GM18498 (cell line): Measurements from ENCODE around the gene DCTN1.
"Not testable (repeated sequence)": the region's sequence is repeated elsewhere in the genome, so short reads cannot be mapped to it uniquely, and the experiment has no call there.

Experiments used
- ATAC-seq: cut with Tn5 transposase; IDR thresholded peaks from one replicate; pipeline ENCODE4 v1.9.1; 2021; ENCODE audit warnings: mild to moderate bottlenecking, moderate library complexity; ENCODE audit not compliant: unreplicated experiment

Gene DCTN1

GRCh38 chr2:74372674-74373073 lies 7.4 kb downstream of the DCTN1 start:
- ATAC-seq, result no peak

- no peak for ATAC-seq
Measured at GRCh38 chr2:74371421-74371820, 8.7 kb downstream of the DCTN1 start.

- ATAC-seq, result no peak
Measured at GRCh38 chr2:74369976-74370375, 10.1 kb downstream of the DCTN1 start.

DNA sequence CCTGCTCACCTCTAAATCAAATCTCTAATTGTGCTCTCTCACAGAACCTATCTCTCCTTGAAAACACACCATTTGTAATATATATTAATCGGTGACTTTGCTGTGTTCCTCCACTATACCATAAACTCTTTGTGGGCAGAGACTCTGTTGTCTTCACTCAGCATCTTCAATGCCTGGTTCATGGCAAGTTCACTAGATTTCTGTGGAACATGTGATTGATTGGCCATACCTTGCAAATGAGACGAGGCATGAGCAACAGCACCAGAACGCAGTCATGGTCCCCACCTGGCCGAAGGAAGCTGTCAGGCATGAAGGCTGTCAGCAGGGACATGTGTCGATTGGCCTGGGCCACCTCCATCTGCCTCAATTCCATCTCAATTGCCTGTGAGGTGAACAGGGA lies 11.6 kb downstream of the DCTN1 start:
- ATAC-seq, result no peak

DNA sequence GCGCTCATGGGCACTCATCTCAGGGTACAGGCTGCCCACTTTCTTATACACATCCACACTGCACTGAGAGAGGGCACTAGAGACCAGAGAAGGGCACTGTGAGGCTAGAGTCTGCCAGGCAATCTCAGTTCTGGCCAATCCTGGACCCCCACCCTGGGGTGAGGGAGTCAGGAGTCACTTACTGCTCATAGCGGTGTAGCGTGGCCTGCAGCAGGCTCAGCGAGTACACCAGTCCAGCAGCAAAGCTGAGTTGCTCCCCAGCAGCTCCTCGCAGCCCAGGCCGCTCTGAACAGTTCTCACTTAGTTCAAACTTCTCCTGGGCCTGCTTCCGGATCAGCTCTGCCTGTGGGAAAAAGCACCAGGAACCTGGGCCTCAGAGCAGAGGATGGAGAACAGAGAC lies 12.3 kb downstream of the DCTN1 start:
- ATAC-seq, result no peak

DNA sequence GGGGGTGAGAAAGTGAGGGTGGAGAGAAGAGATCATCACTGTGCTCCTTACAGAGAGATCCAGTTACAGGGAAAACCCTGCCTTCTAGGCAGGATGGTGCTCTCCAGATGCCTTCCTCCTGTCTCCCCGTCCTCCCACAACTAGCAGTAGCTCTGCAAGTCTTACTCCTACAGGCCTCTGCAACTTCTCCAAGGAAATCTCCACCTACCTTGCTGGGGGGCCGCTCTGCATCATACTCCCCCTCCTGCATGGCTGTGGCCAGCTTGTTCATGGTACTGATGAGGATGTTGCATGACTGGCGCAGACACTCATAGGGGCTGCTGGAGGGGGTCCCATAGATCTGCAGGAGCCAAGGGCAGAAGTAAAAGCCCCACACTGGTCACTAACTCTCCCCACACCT lies 14.1 kb downstream of the DCTN1 start:
- no peak for ATAC-seq

DNA sequence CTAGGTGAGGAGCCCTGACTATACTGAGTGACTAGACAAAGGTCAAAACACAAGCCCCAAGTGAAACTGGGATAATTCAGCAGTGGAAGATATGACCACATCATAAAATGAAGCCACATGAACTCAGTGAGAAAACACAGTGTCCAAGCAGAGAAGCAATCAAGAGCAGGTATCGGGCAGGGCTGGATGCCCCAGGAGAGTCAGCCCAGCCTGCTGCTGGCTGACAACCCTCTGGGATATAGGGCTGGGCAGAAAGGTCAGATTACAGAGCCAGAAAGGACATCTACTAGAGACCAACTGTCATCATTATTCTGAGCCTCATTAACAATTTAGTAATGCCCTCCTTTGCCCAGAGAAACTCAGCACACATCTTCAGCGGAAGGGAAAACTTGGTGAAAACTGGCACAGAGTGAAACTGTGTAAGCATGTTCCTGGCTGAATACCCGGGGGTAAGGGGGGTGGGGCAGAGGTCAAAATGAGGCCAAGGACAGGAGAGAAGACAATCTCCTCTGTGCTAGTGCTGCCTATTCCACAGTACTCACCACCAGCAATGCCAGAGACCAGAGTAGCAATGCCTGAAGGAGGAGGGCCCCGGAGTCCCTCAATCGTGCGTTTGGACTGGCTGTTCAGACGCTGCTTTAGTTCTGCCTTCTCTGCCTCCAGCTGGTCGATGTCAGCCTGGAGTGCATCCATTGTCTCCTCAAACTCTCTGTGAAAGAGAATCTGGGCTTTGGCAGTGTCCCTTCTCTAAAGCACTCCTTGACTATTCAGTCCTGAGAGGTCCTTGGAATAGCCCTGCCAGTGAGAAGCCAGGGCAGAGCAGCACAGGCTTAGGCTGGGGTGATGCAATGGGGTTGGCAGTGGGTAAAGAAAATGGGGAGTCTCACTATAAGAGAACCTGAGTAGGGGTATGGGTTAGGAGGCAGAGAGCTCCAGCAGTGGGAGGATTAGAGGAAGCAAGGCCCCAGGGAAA lies 15.3 kb downstream of the DCTN1 start:
- no peak for ATAC-seq

DNA sequence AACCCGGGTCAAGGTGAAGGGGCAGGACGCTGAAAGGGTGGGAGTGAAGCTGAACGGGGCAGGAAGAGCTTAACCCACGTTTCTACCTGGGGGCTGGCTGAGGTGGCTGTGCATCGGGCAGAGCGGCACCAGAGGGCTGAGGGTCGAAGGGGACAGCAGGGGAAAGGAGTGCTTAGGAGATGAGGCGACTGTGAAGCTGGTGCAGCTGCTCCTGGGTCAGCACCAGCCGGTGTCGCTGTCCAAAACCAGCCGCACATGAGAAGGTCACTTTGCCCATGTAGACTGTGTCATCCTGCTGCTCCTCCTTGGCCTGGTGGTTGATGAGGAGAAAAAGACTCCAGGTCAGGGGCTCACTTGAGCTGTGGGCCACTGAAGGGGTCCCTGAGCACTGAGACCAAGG lies 18.8 kb downstream of the DCTN1 start:
- ATAC-seq, result no peak

- no peak for ATAC-seq
Measured at GRCh38 chr2:74357627-74358026, 22.5 kb downstream of the DCTN1 start.

DNA sequence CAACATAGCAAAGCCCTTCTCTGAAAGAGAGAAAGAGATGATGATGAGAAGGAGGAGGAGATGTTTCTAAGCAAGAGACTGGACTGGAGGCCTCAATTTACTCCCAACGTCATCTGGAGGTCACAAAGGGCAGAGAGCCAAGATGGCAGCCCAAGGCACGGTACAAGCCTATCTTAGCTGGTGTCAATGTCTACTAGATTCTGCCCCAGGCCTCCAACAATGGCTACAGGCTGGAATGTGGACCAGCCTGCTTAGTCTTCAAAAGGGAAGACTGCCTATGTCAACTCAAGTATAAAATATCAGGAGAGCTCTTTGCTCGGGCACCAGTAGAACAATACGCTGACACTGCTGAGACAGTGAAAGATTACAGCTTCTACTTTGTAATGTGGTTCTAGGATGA lies 30.2 kb downstream of the DCTN1 start:
- no peak for ATAC-seq

DNA sequence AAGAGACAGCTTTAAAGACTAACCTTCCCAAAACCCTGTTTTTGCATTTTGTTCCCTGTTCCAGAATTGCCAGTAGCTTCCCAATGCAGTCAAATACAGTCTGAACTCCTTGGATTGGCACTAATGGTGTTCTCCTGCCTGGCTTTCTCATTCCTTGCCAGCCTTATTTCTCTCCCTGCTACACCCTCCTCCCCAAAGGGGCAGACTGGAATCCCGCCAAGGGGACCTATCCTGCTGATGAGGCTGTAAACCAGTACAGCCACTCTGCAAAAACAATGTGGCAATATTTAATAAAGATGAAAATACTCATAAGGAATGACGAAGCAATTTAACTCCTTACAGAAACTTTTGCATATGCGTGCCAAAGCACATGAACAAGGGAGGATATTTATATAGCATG lies 32.4 kb downstream of the DCTN1 start:
- no peak for ATAC-seq

DNA sequence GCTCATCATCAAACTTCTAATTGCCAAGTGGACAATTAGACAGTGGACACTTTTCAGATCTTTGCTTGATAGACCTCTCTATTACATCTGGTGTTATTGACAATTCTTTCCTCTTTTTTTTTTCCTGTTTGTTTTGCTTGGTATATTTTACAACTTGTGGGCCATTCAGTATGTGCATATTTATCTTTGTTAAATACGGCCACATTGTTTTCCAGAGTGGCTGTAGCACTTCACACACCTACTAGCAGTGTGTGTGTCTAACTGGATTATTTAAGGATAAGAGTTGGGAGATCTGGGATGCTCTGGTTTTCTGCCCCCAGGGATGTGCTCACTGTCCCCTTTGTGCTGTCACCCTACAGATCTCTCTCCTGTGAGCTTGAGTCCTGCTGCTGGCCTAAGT lies 32.8 kb downstream of the DCTN1 start:
- no peak for ATAC-seq

DNA sequence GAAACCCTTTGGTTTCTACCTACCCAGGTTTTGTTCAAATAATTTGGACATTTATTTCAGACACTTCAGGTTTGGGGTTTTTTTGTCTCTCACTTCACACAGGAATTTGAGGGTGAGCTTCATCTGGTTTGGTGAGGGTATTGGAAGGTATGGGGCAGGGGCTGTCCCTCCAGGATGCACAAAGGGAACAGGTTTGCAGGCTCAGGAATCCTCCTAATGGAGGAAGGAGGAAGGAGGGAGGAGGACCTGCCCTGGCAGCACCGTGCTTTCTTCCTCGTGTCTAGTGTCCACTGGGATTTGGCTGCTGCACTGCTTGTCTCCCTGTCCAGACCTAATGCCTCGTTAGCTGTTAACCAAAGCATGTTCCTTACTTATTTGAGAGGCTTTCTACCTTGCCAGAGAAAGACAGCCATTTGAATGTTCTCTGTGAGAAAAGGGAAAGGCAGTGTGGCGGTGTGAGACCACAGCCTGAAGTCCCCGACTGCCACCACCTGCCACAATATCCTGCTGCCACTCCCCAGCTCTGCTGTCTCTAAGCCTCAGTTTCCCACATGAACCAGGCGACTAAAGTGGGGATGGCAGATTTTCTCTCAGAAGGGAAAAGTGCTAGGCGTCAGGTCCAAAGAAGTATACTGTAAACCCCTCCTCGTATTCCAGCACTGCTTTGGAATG lies 34.7 kb downstream of the DCTN1 start:
- ATAC-seq, result no peak

GRCh38 chr2:74343316-74343715 lies 36.8 kb downstream of the DCTN1 start, which contains the start of gene SLC4A5:
SLC4A5 (minus strand) TSS chr2:74343416; CDS start chr2:74315023, 28,393 bp downstream.
- ATAC-seq, result no peak

GRCh38 chr2:74336227-74336626 lies 43.9 kb downstream of the DCTN1 start:
- not testable (repeated sequence) for ATAC-seq

GRCh38 chr2:74334931-74335333 lies 45.2 kb downstream of the DCTN1 start:
- no peak for ATAC-seq

GRCh38 chr2:74333896-74334586 lies 46.1 kb downstream of the DCTN1 start:
- ATAC-seq, result no peak

DNA sequence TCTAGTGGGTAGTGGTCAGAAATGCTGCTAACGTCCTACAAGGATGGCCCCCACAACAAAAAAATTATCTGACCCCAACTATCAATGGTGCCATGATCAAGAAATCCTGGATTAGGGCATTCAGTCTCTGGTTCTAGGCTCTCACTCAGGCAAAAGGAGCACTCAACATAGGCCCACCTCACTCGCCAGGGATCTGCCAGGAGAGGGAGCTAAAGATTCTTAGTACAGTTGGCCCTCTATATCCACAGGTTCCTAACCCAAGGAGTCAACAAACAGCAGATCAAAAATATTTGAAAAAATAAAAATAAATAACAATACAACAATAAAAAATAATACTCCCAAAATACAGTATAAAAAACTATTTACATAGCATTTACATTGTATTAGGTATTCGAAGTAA lies 46.9 kb downstream of the DCTN1 start:
- no peak for ATAC-seq

GRCh38 chr2:74332550-74333174 lies 47.4 kb downstream of the DCTN1 start:
- no peak for ATAC-seq

GRCh38 chr2:74328573-74328972 lies 51.5 kb downstream of the DCTN1 start:
- no peak for ATAC-seq

DNA sequence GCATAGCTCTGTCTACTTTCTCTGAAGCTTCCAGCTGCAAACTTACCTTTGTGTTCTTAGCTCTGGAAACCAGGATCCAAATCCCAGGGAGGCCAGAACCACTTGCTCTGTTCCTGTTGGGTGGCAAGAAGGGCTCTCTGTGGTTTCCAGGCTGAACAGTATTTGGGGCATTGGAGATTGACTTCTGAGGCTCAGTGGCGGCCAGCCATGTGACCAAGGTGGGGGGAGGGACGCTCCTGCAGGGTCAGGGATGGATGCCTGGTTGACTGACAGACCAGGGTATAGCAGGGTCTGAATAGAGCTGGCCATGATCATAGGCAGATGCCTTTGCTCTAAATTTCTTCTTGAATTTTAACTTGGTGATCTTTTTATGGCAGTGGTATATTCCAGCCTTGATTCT lies 52.0 kb downstream of the DCTN1 start:
- no peak for ATAC-seq
